Left colon (tissue), 2 donors: ENCODE data around the gene SLC35G1. TPM values are rescaled to one million over a fixed set of nuclear protein-coding genes. Genes with fewer than 3 reads are reported as not detected.

Source experiments
- ATAC-seq: fragments of 200-7000 bp; cut with Tn5 transposase; one replicate; pipeline ENCODE4 v1.9.1; 2020; ENCODE audit warnings: mild to moderate bottlenecking, moderate library complexity
- DNase-seq, 2 donors: peaks; one replicate each; pipeline ENCODE4 v3.0.0-alpha.2; 2020
- intact Hi-C, 2 donors: fragments of 100-400 bp; cut with DNase I in 1 of 2; cut with micrococcal nuclease in 1 of 2; formaldehyde crosslinking; loops; one replicate each; pipeline versions ENCODE4 v1.11.2 to v1.14.0; 2022; cut with DNase I, micrococcal nuclease
- long read RNA-seq: library from polyadenylated mRNA; unstranded; transcript quantifications from one replicate; pipeline ENCODE4 v2.0.0, GENCODE V29; 2021
- total RNA-seq, 2 donors: library from RNA; stranded (reverse); fragmentation: NEBNext Ultra II Directional; extraction: Animal tissue kit (Norgen Biotek cat#: 25700); gene quantifications; one replicate each; pipeline ENCODE4 v1.2.1, GENCODE V29; 2021
- donor health status: DM: no; HTN: no; CAD: no.
- donor health status: DM: yes; HTN: yes; CAD: no.

The SLC35G1 gene, protein sequence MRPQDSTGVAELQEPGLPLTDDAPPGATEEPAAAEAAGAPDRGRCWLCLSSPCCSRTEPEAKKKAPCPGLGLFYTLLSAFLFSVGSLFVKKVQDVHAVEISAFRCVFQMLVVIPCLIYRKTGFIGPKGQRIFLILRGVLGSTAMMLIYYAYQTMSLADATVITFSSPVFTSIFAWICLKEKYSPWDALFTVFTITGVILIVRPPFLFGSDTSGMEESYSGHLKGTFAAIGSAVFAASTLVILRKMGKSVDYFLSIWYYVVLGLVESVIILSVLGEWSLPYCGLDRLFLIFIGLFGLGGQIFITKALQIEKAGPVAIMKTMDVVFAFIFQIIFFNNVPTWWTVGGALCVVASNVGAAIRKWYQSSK
- total RNA-seq: 10 to 100 TPM; 18.8 TPM
- long read RNA-seq, transcript SLC35G1-202 (3 exons, 2,402 nt): major isoform, 15 of 46 reads
- long read RNA-seq, partial matches to known transcripts: 5 of 46 reads
- long read RNA-seq, other reads (novel, unspliced or antisense): 21 of 46 reads

DNA sequence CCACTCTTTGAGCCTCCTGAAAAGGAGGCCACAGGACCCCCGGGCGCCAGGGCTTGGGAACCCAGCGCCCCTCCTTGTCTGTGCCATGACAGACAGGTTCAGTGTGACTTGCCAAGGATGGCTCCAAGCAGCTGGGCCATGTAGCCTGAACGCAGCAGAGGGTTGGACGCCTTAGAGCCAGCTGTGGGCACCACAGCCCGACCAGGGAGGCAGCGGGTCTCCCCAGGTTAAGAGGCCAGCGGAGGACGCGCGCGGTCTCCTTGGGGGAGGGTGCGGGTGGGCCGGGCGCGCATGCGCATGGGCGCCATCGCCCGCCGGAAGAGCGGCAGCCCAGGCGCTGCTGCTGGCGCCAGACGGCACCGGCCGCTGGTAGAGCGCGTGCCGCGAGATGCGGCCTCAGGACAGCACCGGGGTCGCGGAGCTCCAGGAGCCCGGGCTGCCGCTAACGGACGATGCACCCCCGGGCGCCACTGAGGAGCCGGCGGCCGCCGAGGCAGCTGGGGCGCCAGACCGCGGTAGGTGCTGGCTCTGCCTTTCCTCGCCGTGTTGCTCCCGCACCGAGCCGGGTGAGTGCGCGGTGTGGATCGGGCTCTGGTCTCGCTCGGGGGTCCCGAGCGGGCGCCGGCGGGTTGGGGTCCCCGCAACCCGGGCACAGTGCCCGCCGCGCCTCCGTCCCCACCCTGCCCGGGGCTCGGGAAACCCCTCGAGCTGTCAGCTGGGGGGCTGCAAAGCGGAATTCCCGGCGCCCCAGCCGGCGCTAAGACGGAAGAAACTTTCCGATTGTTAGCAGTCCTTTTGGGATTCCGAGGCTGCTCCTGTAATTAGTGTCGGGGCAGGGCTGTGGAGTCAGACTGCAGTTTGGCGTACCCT lies at the start of gene SLC35G1:
Gene SLC35G1, plus strand, starts transcription at position 333 of the 870 bp plus-strand sequence. Its CDS starts 56 bp downstream, at position 389.
- ATAC-seq (peak; percentile 89), DNase-seq (peak; percentile 58 to 71)
- intact Hi-C loops: no loop called here

DNA sequence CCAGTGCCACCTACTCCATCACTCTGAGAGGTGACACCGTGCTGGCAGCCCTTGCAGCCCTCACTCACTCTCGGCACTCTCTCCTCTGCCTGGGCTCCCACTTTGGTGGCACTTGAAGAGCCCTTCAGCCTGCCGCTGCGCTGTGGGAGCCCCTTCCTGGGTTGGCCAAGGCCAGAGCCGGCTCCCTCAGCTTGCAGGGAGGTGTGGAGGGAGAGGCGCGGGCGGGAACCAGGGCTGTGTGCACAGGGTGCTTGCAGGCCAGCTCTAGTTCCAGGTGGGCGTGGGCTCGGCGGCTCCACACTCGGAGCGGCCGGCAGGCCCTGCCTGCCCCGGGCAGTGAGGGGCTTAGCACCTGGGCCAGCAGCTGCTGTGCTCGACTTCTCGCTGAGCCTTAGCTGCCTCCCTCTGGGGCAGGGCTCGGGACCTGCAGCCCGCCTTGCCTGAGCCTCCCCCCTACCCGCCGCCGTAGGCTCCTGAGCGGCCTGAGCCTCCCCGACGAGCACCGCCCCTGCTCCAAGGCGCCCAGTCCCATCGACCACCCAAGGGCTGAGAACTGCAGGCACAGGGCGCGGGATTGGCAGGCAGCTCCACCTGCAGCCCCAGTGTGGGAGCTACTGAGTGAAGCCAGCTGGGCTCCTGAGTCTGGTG lies 48.7 kb upstream of the SLC35G1 start:
- intact Hi-C loops: no loop called here
- DNase-seq: no peak
- ATAC-seq: no peak

DNA sequence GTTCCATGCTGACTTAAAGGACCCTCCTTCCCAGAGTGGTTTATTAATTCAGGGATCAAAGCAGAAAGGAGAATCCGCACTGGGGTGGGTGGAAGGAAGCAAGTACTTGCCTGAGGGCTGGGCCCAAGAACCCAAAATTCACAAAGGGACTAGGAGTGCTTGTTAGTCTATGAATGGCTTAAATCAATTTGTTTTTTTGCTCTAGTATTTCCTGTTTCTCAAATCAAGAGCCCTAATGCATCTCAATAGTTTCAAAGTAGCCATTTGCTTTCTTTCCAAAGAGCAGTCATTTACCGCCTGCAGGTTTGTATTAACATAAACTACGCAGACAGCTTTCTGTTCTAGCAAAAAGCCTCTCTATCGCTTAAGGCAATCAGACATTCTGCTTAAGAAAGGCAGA lies 44.2 kb upstream of the SLC35G1 start:
- no peak for DNase-seq
- no peak for ATAC-seq
- intact Hi-C loops: no loop called here

DNA sequence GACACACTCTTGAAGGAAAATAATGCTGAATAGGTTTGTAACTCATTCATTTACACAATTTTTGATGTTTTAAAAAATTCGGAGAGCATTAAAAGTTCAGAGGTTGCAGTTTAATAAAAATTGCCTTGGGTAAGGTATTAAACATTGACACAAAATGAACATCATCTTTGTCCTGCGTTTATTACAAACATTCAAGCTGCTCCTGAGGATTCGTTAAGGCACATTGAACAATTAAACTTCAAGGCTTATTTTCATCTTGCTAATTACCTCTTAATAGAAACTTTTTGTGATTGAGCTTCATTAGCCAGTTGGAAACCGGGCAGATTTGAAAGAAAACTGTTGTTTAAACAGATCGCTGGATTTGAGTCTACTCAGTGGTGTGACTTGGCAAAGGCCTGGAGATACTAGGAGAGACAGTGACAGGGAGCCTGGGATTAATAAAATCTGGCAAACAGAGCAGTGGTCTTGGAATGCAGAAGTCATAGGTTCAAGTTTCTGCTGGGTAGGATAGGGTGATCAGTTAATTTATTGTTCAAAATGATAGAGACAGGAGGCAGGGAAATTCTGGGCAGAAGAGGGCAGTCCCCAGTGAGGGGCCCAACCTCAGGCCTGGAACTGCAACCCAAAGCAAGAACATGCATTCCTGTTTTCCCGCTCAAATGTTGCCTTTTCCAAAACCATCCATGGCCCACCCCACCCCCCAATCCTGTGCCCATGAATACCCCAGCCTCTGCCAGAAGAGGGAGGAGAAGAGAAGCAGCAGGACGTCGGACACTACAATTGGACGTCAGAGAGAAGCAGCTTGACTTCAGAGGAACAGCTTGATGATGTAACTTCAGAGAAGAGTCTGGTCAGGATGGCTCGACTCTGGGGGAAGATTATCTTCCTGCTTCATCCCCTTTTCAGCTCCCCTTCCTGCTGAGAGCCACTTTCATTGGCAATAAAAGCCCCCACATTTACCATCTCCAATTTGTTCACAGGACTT lies 43.5 kb upstream of the SLC35G1 start:
- no peak for ATAC-seq
- DNase-seq: no peak
- intact Hi-C loops: no loop called here

DNA sequence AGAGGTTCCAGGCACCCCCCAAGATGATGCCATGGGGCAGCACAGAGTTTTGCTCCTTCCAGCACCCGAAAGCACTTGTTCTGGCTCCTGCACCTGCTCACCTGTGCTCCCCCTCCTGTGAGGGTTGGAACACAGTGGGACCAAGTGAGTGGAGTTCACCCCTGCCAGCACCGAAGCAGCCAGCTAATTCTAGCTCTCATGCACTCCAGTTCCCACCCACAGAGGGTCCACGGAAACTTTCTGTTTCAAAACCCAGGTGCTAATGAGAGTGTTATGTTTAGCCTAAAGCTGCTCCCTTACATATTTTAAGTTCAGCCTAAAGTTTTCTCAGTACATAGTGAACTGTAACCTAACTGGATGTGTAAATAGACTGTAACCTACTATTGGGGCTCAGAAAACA lies 42.6 kb upstream of the SLC35G1 start:
- ATAC-seq (no peak), DNase-seq (no peak)
- intact Hi-C loops: no loop called here

DNA sequence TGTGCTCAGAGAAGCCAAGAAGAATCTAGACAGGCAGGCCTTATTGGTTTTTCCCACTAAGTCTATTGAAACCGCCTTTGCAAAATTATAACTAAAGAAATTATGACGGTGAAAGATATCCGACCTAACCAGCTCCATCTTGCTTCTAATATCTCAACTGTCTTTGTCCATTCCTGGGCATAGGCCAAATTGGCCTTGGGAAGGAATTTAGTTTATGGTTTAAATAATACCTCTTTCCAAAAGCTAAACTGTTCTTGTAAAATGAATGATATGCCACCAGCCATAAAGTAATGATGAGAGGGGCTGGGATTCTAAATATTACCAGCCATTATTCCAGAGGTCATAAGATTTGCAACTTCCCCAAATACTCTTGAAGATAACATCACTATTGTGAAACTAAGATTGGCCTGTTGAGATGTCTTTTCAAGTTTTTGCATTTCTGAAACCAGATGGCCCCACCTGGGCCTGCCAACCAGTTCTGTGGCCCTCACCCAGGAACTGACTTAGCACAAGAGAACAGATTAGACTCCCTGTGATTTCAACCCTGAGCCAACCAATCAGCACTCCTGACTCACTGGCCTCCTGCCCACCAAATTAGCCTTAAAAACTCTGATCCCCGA lies 41.2 kb upstream of the SLC35G1 start:
- intact Hi-C loops: no loop called here
- no peak for ATAC-seq
- DNase-seq: no peak

DNA sequence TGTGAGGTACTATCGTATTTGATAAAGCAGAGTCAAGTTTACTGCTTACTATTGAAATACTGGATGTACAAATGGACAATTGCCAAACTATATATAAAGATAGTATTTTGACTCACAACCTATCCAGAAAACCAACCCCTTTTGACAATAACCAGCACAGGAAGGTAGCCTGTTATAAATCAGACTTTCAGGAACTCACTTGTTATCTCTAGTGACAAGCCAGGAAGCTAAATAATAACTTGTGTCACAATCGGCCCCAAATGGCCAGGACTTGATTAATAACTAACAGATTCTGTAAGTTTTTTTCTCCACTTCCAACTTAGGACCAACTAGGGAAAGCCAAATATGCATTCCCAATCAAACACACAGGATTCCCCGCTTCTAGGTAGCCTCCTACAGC lies 38.8 kb upstream of the SLC35G1 start:
- intact Hi-C loops: no loop called here
- ATAC-seq: no peak
- DNase-seq: no peak

DNA sequence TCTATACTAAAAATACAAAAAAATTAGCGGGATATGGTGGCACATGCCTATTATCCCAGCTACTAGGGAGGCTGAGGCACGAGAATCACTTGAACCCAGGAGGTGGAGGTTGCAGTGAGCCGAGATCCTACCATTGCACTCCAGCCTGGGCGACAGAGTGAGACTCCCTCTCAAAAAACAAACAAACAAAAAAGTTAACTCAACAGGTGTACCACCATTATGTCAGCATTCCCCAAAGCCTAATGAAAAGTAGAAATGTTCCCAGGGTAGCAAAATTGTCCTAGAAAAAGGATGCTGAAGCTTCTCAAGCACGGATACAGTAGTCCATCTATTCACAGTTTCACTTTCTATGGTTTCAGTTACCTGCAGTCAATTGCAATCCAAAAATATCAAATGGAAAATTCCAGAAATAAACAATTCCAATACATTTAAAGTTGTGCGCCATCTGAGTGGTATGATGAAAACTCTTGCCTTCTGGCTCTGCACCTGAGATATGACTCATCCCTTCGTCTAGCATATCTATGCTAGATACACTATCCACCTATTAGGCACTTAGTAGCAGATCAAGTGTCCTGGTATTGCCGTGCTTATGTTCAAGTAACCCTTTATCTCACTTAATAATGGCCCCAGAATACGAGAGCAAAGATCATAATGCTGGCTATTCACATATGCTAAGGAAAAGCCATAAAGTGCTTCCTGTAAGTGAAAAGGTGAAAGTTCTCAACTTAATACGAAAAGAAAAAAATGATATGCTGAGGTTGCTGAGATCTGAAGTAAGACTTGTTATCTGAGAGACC lies 37.2 kb upstream of the SLC35G1 start:
- no peak for ATAC-seq
- DNase-seq: no peak
- intact Hi-C loops: no loop called here

DNA sequence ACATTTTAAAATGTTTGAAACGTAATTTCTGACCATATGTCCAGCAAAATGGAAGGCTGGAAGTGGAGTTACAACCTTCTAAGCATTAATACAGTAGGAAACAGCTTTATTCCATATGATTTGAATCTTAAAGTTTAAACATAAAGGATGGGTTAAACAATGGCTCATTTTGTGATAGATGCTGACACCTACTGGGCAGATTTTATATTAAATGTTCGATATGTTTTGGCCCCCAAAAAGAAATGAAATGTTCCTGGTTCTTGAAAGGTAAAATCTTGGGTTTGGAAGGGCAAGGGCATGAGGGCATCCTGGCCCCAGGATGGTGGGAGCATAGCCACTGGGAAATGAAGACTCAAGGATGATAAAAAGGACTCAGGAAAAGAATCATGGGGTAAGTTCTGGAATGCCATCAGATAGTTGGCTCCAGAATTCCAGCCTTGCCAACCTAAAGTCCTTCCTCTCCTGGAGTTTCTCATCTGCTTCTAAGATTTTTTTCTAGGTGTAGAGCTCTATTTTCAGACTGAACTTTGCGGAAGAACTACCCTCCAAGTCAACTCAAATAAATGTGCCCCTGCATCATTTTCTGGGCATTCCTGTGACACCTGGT lies 34.6 kb upstream of the SLC35G1 start:
- ATAC-seq (no peak), DNase-seq (no peak)
- intact Hi-C loops: no loop called here

DNA sequence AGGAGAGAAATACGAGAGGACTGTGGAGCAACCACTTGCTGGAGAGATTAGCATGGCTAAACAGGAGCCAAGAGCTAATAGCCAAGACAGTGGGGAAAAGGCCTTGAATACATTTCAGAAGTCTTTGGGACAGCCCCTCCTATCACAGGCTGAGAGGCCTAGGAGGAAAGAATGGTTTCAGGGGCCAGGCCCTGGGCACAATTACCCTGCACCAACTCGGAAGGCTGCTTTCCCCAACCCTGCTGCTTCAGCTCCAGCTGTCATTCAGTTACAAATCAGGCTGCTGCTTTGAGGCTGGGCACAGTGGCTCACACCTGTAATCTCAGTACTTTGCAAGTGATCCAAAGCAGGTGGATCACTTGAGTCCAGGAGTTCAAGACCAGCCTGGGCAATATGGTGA lies 32.0 kb upstream of the SLC35G1 start:
- no peak for ATAC-seq
- no peak for DNase-seq
- intact Hi-C loops: no loop called here

DNA sequence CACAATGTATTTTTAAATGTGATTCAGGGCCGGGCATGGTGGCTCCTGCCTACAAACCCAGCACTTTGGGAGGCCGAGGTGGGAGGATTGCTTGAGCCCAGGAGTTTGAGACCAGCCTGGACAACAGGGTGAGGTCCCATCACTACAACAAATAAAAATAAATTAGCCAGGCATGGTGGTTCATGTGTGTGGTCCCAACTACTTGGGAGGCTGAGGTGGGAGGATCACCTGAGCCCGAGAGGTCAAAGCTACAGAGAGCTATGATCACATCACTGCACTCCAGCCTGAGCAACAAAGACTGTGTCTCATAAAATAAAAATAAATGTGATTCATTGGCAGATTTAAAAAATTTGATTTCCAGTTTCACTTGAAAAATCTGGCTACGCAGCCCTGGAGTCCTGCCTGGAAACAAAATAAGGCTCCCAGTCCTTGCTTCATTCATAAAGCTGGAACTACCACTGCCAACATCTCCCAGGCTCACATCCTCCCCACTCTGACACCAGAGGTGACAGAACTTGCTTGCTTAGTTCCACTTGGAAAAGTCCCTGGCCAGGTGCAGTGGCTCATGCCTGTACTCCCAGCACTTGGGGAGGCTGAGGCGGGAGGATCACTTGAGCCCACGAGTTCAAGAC lies 27.9 kb upstream of the SLC35G1 start:
- DNase-seq (no peak), ATAC-seq (no peak)
- intact Hi-C loops: no loop called here

DNA sequence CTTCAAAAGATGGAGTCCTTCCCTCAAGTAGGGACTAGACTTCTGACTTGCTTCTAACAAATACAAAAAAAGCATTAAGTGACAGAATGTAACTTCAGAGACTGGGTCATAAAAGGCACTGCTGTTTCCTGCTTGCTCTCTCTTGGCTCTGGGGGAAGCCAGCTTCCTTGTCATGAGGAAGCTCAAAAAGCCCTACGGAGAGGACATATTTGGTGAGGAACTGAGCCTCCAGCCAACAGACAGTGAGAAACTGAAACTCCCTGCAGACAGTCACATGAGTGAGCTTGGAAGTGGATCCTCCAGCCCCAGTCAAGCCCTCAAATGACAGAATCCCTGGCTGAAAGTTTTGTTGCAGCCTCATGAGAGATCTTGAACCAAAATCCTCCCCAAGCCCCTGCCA lies 26.3 kb upstream of the SLC35G1 start:
- ATAC-seq (peak; percentile 81), DNase-seq (no peak)
- intact Hi-C loops: no loop called here

DNA sequence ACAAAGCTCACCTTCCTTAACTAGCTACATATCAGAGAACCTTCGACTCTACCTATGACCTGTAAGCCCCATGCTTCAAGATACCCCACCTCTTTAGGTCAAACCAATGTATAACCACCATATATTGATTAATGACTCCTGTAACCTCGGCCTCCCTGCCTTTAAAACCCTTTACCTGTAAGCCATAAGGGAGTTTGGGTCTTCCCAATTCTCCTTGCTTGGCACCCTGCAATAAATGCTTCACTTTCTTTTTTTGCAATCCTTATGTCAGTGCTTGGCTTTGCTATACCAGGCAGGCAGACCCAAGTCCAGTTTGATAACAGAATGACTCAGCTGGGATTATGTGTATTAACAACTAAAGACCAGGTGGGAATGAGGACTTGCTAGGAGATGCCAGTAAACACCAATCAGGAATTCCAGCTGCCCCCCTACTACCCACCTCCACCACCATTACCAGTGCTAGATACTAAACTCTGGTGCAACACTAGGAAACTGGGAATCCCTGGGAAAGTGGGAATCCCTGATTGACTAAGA lies 22.0 kb upstream of the SLC35G1 start:
- intact Hi-C loops: no loop called here
- DNase-seq (no peak), ATAC-seq (no peak)

DNA sequence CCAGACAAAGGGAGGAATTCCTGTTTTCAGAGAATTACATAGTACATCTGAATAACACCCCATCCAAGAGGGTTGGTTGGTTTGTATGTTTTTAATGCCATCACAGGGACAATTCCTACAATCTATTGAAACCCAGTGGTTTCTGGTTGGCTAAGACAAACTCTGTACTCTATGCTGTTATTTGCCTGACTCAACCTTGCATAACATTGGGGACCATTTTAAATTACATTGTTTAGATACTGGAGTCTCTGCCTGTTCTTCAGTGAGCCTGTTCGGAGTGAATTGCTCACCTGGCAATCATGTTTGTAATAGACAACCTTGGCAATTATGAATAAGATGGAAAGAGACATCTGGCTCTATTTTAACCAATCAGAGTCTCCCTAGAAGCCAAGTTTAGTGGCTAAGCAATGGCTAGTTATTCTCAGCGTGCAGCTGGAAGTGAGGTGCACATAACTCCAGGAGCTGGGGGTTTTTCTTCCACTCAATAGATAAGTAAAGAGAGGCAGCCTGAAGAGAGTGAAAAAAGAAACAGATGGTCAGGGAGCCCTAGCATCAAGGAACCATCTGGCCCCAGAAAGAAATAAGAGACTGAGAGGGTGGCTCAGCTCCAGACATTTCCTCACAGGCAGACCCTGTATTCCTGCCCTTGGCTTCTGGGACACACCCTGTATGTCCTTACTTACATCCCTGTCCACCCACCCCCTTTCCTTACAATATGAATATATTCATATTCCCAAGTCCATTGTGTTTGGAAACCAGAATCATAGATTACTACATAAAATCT lies 21.2 kb upstream of the SLC35G1 start:
- DNase-seq: no peak
- intact Hi-C loops: no loop called here
- no peak for ATAC-seq

DNA sequence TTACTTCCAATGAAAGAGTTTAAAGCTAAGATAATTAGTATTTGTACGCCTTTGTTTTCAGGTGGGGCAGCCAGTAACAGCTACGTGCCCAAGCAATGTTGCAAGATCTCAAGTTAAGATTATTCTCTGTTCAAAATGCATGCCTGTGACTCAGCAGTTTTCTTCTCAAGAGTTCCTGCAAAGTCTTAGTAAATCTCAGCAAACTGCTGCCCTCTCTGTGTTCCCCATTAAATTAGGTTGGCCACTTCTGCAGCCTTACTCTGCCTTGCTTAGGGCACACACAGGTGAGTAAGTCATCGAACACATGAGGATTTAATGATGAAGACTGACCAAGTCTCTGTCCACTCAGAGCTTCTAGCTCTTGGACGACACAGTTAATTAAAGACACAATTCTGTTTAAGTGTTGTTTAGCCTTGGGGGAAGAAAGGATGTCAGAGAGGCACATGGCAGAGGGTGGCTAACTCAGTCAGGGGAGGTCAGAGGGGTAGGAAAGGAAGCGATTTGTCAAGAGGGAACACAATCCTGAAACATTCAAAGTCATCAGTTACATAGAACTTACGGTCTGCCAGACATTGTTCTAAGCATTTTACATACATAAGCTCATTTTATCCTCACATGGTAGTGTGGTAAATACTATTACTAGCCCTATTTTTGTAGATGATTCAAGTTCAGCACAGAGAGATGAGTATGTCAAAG lies 20.2 kb upstream of the SLC35G1 start:
- intact Hi-C loops: no loop called here
- ATAC-seq (no peak), DNase-seq (no peak)
